Measurements from ENCODE around the gene NMNAT3.

Gene NMNAT3

GRCh38 chr3:139521816-139522215 is 156.0 kb downstream of the NMNAT3 start:
- H3K4me3 ChIP-seq (ENCODE audit: low read depth, low read length) = no peak overlapping the region
- in situ Hi-C loops (cut with HindIII; ENCODE audit: low sequenced_read_pairs) = no loop called here
- DNase-seq (ENCODE audit: low read depth) = no peak
- no peak for TF ChIP-seq CTCF (IDR thresholded peaks at IDR 0.05; ENCODE audit: low read depth, low read length, missing control alignments)

- no peak for TF ChIP-seq CTCF (IDR thresholded peaks at IDR 0.05; ENCODE audit: low read depth, low read length, missing control alignments)
- no peak for DNase-seq (ENCODE audit: low read depth)
- in situ Hi-C loops (cut with HindIII; ENCODE audit: low sequenced_read_pairs) = no loop called here
- no peak overlapping the region for H3K4me3 ChIP-seq (ENCODE audit: low read depth, low read length)
These were observed 156.6 kb downstream of the NMNAT3 start for GRCh38 chr3:139521144-139521543.

- in situ Hi-C loops (cut with HindIII; ENCODE audit: low sequenced_read_pairs) = no loop called here
- H3K4me3 ChIP-seq (ENCODE audit: low read depth, low read length) = no peak overlapping the region
- TF ChIP-seq CTCF (IDR thresholded peaks at IDR 0.05; ENCODE audit: low read depth, low read length, missing control alignments) = peak; percentile 37
- DNase-seq (ENCODE audit: low read depth) = no peak
These were observed 157.6 kb downstream of the NMNAT3 start for GRCh38 chr3:139519998-139520737.

- no peak for DNase-seq (ENCODE audit: low read depth)
These were observed 158.6 kb downstream of the NMNAT3 start for GRCh38 chr3:139518926-139519842.

GRCh38 chr3:139518306-139518705 is 159.5 kb downstream of the NMNAT3 start:
- DNase-seq (ENCODE audit: low read depth) = no peak
- no peak overlapping the region for H3K4me3 ChIP-seq (ENCODE audit: low read depth, low read length)
- TF ChIP-seq CTCF (IDR thresholded peaks at IDR 0.05; ENCODE audit: low read depth, low read length, missing control alignments) = no peak
- in situ Hi-C loops (cut with HindIII; ENCODE audit: low sequenced_read_pairs) = no loop called here

More at GRCh38 chr3:139518926-139519842, 158.6 kb downstream of the NMNAT3 start:
- in situ Hi-C loops (cut with HindIII; ENCODE audit: low sequenced_read_pairs) = no loop called here
- H3K4me3 ChIP-seq (ENCODE audit: low read depth, low read length) = no peak overlapping the region
- TF ChIP-seq CTCF (IDR thresholded peaks at IDR 0.05; ENCODE audit: low read depth, low read length, missing control alignments) = no peak

GRCh38 chr3:139517321-139518065 is 160.3 kb downstream of the NMNAT3 start:
- in situ Hi-C loops (cut with HindIII; ENCODE audit: low sequenced_read_pairs) = no loop called here
- H3K4me3 ChIP-seq (ENCODE audit: low read depth, low read length) = no peak overlapping the region
- no peak for DNase-seq (ENCODE audit: low read depth)
- no peak for TF ChIP-seq CTCF (IDR thresholded peaks at IDR 0.05; ENCODE audit: low read depth, low read length, missing control alignments)
